Retina (tissue), 1 donor: Measurements from ENCODE around the gene MUSK.
"Not testable (repeated sequence)": the region's sequence is repeated elsewhere in the genome, so short reads cannot be mapped to it uniquely, and the experiment has no call there.

ENCODE experiments used
- DNase-seq: peaks from one replicate; pipeline ENCODE4 v3.0.0-alpha.2; 2016

The MUSK gene

DNA sequence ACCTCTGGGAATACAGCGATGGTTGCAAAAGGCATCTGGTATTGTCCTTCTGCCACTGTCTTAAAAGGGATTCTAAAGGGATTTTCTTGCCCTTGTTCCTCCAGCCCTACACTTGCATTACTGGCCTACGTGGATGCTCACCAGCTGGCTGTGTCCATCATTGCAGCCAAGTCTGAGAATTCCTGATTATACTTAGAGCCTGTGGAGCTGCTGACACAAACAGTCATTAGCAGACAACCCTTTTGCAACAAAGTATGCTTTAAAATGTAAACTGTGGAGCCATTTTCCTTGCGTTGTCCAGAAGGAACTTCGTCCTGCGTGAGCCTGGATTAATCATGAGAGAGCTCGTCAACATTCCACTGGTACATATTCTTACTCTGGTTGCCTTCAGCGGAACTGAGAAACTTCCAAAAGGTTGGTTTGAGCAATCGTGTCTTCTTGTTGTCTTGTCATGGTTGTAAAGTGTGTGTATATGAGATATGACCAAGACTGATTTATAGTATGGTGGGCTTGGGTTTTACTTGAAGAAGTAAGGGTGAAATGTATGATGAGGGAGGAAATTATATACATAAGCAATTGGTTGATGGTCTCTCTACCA is at the start of gene MUSK:
TSS of gene MUSK (plus strand) at position 222 of the 598 bp plus-strand sequence. CDS start at position 336, 114 bp downstream.
- DNase-seq: no peak

DNA sequence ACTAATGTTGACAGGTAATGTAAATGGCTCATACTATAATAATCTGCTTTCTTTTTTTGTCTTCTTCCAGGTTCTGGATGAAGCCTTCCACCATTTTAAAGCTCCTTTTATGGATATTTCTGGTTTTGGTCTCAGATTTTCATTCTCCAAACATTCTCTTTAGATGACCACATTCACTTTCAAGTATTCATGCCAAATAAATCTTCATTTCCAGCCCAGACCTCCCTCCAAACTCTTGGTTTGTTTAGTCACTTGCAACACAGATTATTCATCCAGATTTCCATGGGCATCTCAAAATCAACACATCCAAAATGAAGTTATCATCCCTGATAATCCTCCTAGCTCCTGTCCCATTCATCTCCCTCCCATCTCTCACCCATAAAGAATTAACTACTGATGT is 48.8 kb upstream of the MUSK start:
- DNase-seq: no peak

DNA sequence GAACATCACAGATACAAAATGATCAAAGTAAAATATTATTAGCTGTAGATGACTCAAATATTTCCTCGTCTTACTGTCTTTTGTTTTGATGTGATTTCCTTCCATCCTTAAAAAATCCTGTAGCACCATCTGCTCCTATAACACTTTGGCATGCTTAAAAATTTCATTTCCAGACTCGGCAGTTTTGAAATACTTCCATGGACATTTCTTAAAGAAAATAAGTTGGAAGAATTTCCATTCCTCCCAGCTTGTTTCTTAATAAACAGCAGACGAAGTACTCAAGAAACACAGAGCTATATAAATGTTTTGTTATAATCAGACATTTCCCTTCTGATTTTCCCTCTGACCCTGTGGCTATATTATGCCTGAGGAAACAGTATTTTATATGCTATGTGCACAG is 47.9 kb upstream of the MUSK start:
- no peak for DNase-seq

DNA sequence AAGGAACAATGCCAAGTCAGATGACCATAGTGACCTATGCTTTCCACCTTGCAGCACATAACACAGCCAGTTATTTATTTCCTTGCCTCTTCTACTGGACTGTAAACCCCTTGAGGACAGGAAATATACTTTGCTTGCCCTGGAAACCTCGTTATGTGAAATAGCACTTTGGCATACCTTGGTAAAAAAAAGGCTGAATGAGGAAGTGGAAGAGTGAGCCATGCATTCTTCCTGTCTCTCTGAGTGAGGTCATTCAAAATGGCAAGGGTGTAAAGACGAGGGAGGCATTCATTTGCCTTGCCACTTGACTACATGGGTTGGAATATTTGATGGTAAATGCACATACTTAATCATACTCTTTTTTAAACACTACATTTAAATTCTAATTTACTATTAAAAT is 46.2 kb upstream of the MUSK start:
- no peak for DNase-seq

DNA sequence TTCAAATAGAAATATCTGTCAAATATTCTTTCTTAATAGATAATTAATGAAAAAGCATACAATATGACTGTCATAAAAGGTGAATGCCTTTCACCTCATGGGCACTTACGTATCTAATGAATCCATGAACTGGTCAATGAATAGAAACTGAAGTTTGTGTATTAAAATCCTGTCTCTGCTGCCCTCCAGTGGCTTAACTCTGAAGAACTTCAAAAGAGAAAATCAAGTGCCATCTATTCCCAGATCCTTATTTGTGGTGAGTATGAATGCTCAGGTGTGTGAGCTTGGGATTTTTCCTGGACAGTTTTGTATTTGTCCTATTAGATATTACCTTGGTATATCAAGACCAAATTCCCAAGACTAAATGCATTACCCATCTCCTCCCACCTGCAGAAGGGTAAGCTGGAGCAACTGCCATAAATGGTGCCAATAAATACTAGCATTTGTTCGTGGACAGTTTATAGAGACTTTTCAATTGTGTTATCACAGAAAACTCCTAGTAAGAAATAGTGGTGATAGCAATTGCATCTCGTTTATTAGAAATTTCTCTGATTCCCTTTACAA is 45.0 kb upstream of the MUSK start:
- DNase-seq: peak; percentile 51

DNA sequence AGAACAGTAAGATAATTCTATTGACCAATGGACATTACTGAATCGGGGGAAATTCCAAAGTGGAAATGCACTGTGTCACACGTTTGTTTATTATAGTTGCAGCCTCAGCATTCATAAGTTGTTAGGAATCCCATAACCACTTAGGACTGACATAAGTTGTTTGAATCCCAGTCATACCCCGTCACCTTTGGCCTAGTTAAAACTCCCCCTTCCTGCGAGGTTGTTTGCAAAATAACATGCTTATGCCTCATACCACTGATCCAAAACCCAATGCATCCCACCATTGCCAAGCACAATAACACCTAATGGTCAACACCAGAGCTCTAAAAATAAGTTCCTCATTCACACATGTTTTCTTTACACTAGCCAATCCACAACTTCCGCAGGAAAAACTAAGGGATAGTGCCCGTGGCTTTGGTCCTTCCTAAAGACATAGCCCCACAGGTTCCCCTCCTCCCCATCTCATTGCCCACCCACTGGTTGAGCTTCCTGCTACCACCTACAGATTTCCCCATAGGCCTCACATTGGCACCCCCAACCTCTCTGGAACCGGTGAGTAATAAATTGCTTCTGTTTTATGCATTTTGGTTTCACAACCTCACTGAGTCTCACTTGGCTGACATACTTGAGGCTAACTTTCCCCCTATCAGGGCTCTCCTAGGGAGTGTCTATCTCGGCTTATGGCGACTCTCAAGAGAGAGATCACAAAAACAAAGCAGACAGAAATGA is 42.3 kb upstream of the MUSK start:
- no peak for DNase-seq

DNA sequence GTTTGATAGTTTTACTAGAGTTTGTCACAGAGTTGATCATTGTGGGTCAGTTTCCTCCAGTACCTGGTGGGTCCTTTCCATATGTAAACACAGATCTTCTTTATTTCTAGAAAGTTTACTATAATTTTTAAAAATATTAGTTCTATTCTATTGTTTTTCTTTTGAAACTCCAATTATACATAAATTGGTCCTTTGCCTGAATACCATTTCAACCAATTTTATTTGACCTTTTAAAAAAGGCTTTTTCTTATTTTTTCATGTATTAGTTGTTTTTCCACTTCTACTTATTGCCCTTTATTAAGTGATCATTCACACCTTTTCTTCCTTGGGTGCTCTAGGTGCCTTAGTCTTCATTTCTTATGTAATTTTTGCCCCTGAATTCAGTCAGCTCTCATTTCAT is 33.0 kb upstream of the MUSK start:
- DNase-seq: no peak

DNA sequence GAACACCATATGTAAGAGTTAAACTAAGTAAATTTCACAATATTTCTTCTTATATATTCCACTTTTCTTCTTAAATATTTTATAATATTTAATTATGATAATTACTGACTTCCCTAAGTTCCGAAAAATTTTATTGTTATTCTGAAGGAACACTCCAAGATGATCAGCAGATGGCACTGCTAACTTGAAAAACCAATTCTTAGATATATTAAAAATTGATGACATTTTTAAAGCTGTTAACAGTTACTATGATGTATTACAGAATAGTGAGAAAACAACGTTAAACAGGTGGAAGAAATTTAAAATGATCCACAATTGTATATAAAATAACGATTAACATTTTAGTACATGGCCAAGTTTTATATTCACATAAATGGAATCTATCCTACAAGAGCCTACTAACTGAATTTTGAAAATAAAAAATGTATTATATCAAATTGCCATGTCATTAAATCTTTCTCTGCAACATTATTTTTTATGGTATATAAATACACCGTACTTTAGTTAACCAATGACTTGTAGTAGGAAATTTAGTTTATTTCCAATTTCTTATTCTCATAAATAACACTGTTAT is 30.1 kb upstream of the MUSK start:
- DNase-seq: no peak

DNA sequence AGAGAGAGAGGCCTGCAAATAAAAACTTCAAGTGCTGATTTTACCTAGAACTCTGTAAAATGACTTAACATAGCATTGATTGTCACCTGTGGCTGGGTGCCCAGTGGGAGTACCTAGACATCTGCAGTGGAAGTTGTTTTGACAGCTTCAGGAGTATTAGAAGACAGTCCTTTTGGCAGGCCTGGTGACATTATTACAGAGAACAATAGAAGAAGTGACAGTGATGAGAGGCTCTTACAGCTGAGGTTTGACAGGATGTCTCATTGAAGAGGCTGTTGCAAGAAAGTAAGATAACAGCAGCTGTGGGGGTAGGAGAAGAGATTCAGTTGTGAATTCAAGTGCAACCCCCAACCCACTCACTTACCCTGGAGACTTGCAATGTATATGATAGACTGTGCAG is 27.9 kb upstream of the MUSK start:
- no peak for DNase-seq

DNA sequence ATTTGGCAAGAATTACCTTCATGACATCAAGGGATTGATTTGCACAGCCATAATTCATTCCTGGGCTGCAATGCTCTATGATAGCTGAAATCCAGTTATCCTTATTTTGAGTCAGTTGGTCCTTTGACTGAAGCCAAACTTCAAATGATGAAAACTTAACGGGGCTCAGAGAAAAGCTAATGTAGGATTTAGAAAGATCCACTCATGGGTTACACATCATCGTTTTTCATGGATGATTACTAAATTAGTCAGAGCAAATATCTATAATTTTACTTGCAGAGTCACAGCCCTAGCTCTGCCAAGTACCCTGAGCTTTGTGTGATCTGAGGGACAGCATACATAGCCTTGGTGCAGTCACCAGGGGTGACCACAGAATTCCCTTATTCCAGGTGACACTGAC is 27.3 kb upstream of the MUSK start:
- no peak for DNase-seq

DNA sequence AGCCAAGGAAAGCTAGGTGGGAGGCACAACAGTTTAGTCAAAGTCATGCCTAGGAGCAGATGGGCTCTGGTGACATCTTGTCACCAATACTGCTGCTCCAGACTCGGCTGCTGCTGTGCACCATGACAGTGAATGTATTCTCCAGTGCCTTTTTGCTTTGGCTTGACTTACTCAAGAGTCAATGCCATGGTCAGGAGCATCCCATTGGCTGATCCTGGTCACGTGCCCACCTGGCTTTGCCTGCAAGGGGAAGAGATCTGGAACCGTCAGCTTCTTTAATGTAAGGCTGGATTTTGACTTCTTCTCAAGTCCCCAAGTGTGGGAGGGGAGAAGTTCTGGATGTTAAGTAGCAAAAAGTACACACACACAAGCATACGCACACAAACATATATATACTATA is 19.9 kb upstream of the MUSK start:
- DNase-seq: no peak

DNA sequence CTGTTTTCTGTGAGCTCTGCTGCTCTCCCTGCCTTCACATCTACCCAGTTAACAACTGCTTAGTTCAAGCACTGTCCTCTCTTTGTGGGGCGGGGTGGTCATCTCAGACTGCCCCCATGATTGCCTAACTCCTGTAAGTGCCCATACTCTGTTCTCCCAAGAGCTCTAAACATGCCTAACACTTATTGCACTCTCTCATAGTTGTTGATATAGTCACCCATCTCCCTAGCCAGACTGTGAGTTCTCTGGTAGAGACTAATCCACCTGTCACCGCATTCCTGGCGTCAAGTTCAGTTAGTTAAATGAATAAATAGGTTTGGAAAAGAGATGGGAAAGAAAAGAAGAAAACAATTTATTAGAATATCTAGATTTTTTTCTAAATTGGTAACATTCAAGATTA is 18.3 kb upstream of the MUSK start:
- DNase-seq: no peak

DNA sequence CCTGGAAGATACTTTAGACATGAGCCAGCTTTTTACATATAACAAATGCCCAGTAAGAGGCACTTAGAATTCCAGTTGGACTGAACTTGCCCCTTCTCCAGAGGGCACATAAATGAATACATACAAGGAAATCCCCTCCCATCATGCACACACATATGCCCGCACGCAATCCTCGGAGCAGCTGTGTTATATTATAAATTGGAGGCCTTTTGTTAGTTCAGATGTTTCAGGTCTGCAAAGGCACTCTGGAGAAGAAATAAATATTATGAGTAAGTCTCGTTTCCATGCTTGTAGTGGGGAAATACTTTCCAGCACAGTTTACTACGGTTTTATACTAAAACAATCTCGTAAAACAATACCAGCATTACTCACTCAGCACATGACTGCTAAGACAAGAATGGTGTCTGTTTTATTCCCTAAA is 17.6 kb upstream of the MUSK start:
- DNase-seq: no peak

DNA sequence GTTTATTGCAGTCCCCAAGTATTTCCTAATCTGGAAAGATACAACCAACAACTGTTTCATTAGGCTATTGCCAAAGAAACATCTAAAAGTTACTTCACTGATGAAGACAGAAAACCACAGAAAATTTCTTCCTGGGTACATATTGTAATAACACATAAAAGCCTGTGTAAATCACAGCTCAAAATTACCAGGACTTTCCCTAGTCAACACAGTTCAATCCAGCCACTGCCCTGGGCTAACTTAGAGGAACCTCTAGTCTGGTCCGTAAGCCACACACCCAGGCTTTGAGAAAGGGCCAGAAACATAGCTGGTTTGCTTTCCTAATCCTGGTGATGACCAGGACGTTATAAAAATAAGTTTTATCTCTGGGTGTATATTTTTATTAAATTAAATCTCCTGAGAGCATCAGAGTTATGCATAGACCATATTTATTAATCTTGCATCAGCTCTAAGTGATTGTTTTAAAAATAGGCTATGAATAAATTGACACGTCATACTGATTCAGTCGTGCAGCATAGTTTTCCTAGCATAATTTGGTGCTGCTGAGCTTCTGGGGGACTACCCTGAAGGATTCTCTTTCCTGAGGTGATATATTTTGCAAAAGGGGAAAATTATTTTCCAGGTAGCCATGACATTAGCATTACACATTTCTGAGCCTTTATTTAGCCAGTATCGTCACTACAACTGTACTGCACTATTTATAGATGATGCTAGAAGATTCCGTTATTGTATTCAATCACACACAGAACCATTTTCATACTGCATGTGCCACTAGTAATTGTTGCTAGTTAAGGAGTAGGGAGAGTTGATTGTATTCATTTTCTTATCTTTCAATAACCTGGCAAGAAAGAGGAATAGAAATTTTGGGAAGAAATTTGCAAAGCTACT is 12.6 kb upstream of the MUSK start:
- no peak for DNase-seq

DNA sequence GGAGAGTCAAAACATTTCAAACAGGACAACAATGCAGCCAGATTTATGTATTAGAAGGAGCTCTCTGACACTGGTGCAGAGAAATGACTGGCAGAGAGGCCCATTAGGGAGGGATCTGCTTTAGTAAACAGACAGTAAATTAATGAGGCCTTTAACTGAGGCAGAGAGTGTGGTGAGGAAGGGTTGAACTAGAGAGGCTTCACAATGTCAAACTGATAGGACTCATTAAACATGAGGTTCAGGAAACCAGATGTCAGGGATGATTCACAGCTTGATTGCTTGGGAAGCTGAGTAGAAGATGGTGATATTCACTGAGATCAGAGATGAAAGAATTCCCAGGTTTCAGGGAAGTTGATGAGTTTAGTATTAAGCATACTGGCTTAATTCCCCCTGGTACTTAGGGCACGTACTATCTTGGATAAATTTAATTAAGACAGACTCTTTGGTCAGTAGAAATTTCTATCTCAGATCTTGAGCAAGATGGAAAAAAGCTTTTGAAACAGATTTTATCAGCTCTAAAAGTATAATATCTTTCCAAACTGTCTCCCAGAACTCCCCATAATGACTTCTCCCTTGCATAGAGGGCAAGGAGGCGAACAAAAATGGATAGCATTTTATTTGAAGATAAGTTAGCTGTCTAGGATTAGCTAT is 8.6 kb upstream of the MUSK start:
- DNase-seq: no peak

DNA sequence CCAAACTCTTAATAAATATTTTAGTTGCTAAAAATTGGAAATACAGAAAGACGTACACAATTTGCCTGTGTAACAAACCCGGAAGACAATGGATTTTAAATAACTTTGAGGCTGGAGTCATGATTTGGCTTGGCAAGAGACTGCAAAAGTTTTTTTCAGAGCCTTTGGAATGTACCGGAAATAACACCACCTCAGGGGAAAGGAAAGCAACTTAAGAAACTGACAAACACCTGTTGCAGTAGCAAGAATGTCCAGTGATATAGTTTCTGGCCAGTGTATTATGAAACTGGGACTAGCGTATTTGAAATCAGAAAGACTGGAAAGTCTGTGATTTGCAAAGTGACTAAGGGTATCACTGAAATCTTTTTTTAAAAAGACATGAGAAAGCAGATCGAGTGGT is 842 bp downstream of the MUSK start:
- no peak for DNase-seq

DNA sequence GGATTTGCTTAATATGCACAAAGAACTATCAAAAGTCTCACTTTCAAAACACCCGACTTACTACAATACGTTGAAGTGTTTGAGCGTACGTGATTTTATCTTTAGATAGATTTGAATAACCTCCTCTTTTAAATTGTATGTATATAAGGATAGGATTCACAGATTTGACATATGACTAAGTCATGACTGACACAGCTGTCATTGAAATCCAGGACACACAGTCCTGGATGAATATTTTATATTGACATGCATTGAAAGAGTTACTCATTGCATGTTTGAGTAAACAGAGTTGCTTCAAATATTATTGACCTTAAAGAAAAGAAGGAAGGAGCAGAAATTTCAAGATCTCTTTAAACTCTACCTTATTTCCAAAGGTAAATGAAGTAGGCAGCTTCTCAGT is 3.3 kb downstream of the MUSK start:
- DNase-seq: no peak

DNA sequence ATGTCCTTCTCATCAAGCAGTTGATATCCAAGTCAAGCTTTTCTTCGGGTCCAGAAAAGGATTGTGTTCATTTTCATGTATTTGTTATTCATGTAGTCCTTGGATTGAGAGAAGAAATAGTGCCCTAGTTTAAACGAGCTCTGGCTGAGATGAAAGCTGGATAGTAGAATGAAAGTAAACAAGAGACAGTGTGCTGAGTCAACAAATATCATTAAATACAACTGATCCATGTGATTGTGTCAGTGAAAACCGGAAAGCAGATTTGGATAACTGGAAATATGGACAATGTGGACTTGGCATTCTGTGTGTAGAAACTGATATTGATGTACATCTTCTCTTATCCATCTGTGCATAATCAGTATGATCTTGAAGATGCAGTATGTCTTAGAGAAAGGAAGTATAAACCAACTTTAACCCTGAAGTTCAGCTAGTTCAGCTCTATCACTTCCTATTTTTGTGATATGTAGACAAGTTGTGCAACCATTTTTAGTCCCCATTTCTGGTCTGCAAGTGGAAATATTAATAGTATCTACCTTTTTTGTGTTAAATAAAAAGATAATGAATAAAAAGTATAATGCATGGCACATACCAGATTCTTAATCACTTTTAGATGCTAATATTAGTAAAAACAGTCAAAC is 4.4 kb downstream of the MUSK start:
- no peak for DNase-seq

DNA sequence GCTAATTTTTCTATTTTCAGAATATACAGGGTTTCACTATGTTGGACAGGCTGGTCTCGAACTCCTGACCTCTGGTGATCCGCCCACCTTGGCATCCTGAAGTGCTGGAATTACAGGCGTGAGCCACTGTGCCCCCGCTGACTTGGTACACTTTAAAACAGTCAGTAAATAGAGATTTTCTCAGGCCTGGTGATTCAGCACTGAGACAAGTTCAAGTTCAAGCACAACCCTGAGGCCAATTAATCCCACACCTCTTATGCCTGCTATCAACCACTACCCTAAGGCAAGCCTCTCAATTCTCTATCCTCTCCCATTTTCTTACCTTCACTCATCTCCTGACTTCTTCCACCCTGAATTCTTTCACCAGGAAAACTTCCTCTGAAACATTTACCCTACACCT is 18.9 kb downstream of the MUSK start:
- no peak for DNase-seq

DNA sequence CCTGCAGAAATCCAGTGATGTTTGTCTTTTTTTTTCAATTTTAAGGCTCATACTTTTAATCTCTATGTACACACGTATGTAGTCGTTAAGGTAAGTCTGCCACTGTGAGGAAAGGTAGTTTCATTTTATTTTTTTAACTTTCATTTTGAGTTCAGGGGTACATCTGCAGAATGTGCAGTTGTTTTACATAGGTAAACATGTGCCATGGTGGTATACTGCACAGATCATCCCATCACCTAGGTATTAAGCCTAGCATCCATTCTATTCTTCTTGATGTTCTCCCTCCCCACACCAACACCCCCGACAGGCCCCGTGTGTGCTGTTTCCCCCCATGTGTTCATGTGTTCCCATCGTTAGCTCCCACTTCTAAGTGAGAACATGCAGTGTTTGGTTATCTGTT is 19.7 kb downstream of the MUSK start:
- DNase-seq: no peak

DNA sequence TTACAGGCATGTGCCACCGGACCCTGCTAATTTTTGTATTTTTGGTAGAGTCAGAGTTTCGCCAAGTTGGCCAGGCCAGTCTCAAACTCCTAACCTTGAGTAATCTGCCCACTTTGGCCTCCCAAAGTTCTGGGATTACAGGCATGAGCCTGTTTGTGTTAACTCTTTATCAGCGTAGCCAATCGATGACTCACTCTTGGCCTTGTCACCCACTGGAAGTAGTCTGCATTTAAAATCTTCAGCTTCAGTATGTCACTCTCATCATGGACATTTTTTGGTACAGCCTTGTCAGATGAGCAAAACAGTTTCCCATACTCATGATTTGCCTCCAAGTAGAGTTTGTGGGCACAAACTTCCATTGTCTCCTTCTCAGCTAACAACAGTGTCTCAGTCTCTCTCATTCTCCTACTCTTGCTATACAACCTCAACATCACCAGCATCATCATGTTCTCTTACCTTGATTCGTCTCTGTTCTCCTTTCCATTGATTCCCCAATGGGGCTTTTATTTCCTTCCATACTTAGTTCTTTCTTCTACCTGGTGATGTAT is 22.5 kb downstream of the MUSK start:
- no peak for DNase-seq

DNA sequence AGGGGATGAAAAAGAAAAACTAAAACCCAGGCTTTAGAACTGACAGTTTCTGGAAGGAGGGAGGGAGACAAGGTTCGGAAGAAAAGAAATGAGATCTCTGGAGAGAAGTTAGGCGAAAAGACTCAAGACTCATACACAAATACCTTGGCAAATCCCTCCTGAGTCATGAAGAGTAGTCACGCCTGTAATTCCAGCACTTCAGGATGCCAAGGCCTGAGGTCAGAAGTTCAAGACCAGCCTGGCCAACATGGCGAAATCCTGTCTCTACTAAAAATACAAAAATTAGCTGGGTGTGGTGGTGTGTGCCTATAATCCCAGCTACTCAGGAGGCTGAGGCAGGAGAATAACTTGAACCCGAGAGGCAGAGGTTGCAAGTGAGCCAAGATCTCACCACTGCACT is 27.3 kb downstream of the MUSK start:
- not testable (repeated sequence) for DNase-seq
